MM.1S (cell line): ENCODE data around the gene FAF1.
"Not testable (repeated sequence)": the region's sequence is repeated elsewhere in the genome, so short reads cannot be mapped to it uniquely, and the experiment has no call there.

Source experiments
- EZH2phosphoT487 ChIP-seq: fragments of 300-600 bp; sonication (generic); IDR thresholded peaks from 2 replicates; pipeline ENCODE4 v1.6.1; 2018; ENCODE audit warnings: antibody characterized with exemption, low read length
- TF ChIP-seq, protein P1 (sequence below): fragments of 300-600 bp; sonication (generic); IDR thresholded peaks from 2 replicates; pipeline ENCODE4 v1.5.1; 2016; ENCODE audit warnings: antibody characterized with exemption, low read length, mixed read lengths

DNA sequence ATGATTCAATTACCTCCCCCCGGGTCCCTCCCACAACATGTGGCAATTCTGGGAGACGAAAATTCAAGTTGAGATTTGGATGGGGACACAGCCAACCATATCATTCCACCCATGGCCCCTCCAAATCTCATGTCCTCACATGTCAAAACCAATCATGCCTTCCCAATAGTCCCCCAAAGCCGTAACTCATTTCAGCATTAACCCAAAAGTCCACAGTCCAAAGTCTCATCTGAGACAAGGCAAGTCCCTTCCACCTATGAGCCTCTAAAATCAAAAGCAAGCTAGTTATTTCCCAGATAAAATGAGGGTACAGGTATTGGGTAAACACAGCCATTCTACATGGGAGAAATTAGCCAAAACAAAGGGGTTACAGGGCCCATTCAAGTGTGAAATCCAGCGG lies 28.0 kb downstream of the FAF1 start:
- TF ChIP-seq, protein P1, sequence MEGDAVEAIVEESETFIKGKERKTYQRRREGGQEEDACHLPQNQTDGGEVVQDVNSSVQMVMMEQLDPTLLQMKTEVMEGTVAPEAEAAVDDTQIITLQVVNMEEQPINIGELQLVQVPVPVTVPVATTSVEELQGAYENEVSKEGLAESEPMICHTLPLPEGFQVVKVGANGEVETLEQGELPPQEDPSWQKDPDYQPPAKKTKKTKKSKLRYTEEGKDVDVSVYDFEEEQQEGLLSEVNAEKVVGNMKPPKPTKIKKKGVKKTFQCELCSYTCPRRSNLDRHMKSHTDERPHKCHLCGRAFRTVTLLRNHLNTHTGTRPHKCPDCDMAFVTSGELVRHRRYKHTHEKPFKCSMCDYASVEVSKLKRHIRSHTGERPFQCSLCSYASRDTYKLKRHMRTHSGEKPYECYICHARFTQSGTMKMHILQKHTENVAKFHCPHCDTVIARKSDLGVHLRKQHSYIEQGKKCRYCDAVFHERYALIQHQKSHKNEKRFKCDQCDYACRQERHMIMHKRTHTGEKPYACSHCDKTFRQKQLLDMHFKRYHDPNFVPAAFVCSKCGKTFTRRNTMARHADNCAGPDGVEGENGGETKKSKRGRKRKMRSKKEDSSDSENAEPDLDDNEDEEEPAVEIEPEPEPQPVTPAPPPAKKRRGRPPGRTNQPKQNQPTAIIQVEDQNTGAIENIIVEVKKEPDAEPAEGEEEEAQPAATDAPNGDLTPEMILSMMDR: not testable (repeated sequence)
- not testable (repeated sequence) for TF ChIP-seq EZH2phosphoT487
